H7 (cell line): ENCODE results near the gene HNRNPDL. TPM values are rescaled to one million over a fixed set of nuclear protein-coding genes. Genes with fewer than 3 reads are reported as not detected.

Experiments used
- DNase-seq: peaks from one replicate; pipeline ENCODE4 v3.0.0; 2012
- H3K27me3 ChIP-seq: 2 replicates; pipeline ENCODE4 v1.6.0; 2011; ENCODE audit warnings: mild to moderate bottlenecking, low read length; ENCODE audit not compliant: control insufficient read depth, insufficient read depth
- H3K36me3 ChIP-seq: replicated peaks from 2 replicates; pipeline ENCODE4 v1.5.1; 2011; ENCODE audit warnings: low read length; ENCODE audit not compliant: control insufficient read depth, insufficient read depth
- H3K4me3 ChIP-seq: 2 replicates; pipeline ENCODE4 v1.5.1; 2011; ENCODE audit warnings: low read depth, mild to moderate bottlenecking, control low read depth, low read length, moderate library complexity; ENCODE audit not compliant: insufficient read depth
- total RNA-seq: library from RNA; depleted of rRNA; stranded (reverse); fragments of >200 nt; shearing (Covaris generic); gene quantifications from 2 replicates; pipeline ENCODE4 v1.2.3, GENCODE V29; 2014

The HNRNPDL gene
- total RNA-seq, 1 experiment from 2014 or later: 180 TPM

DNA sequence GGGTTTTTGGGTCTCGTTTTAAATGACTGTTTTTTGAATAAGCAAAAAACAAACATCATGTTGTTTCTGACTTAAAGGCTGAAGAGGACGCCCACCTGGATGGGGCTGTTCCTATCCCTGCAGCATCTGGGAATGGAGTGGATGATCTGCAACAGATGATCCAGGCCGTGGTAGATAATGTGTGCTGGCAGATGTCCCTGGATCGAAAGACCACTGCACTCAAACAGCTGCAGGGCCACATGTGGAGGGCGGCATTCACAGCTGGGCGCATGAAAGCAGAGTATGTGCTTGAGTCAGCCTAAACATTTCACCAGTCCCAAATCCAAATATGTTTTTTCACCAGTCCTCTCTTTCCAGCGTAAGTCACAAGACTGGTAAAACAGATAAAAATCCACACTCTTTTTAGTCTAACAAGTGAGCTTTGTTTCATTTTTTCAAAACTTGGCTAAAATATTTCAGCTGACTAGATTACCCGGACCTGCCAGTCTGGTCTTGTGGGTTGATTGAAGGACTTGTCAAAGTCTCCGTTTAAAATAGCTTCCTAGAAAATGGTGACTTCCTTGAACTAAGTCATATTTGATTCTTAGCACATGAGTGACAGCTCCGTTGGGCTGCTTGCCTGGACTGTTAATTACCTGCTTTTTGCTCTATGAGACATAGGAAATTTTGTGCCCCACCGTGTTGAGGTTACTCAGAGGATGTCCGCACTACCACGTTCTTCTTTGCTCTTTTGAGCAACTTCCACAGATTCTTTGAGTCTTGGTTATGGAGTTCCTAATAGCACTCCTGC, 20.9 kb upstream of the HNRNPDL start:
- Histone ChIP-seq H3K4me3 (no peak overlapping the region), H3K36me3 (peaks cover 23% of the 10 kb centered on the region), H3K27me3 (no peaks in the 10 kb centered on the region)
- DNase-seq: no peak

DNA sequence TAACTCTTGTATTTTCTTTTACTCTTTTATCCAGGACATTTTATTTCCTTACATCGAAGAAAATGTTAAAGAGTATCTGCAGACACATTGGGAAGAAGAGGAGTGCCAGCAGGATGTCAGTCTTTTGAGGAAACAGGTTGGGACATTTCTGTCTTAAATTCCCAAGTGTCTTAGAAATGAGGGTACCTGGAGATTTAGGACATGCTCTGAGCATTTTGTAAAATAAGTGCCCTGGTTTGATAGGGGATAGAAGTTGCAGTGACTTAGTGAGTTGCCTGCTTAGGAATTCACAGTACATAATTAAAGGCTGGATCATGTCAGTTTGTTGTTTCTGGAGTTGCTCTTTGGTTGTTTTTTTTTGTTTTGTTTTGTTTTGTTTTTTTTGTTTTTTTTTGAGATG, 17.6 kb upstream of the HNRNPDL start:
- Histone ChIP-seq H3K4me3 (no peak overlapping the region), H3K27me3 (no peaks in the 10 kb centered on the region), H3K36me3 (peaks cover 21% of the 10 kb centered on the region)
- no peak for DNase-seq

DNA sequence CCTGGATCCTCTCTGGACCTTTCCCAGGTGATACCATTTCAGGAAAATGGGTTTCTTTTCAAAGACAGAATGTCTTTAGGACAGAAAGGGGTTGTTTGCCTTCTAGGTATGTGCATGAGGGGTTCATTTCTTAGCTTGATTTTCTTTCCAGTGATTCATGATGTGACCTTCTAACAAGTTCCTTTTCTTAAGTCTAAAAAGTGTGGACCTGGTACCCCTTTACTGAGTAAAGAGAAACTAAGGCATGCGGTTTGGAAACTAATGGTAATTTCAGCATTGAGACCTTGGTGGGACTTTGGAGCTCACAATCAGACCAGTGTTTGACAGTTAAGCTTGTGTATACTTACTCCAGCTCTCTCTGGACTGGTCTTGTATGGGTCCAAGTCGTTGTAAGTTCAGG, 8.8 kb upstream of the HNRNPDL start:
- DNase-seq: no peak
- Histone ChIP-seq H3K27me3 (no peaks in the 10 kb centered on the region), H3K4me3 (no peak overlapping the region), H3K36me3 (no peaks in the 10 kb centered on the region)

DNA sequence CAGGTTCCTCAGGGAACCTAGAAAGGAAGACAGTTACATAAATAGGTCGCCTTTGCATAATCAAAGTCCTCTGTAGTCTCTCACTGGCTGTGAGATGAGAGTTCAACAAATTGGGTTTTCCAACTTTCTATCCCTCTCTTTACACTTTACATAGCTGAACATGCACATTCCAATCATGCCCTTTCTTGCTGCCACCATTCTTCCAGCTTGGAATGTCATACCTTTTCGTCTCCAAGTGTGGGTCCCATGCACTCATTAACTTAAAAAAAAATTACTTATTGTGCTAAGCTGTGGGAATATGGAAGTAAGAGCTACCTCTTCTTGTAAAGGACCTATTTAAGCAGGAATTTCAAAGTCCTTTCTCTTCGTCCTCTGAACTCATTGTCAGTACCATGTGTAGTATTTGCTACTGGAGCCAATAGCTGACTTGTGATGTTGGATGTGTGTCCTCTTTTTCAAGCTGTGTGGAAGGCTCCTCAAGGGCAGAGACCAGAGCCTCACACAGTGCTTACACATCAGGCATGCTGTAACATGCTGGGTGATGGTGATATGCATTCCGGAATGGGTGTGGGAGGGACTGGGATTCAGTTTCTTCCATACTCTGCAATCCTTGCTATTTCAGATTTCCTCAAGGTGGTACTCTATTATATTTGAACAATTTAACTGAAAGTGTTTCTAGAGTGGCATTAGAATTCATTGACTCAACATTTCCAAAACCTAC, 7.2 kb upstream of the HNRNPDL start:
- DNase-seq: peak; percentile 23
- H3K27me3 ChIP-seq: no peaks in the 10 kb centered on the region
- no peak overlapping the region for H3K4me3 ChIP-seq
- H3K36me3 ChIP-seq: no peaks in the 10 kb centered on the region

DNA sequence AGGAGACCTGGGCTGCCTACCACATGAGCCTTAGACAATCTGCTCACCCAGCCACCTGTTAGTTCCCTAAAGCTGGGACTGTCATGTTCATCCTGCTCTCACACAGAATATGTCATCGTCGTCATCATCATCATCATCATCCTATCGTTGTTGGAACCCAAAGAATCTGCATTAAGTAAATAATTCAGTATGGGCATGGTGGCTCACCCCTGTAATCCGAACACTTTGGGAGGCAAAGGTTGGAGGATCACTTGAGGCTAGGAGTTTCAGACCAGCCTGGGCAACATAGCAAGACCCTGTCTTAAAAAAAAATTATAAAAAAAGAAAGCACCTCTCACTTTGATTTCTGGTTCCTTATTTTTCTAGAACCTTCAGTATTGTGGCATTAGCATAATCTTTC, 6.5 kb upstream of the HNRNPDL start:
- H3K36me3 ChIP-seq: no peaks in the 10 kb centered on the region
- DNase-seq: no peak
- H3K4me3 ChIP-seq: no peak overlapping the region
- no peaks in the 10 kb centered on the region for H3K27me3 ChIP-seq

DNA sequence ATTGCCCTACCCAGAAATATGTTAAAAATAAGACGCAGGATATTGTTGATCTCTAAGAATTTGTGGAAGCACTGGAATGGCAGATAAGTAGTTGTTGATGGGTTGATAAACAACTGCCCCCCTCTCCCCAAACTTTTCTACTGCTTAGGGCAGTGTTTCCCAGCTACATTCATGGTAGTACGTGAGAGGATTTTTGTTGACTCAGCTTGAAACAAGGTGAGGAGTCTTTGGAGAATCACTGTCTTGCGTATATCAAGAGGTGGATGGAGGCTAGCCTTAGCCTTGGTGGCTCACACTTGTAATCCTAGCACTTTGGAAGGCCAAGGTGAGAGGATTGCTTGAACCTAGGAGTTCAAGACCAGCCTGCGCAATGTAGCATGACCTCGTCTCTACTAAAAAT, 5.9 kb upstream of the HNRNPDL start:
- Histone ChIP-seq H3K36me3 (no peaks in the 10 kb centered on the region), H3K27me3 (no peaks in the 10 kb centered on the region), H3K4me3 (no peak overlapping the region)
- no peak for DNase-seq

DNA sequence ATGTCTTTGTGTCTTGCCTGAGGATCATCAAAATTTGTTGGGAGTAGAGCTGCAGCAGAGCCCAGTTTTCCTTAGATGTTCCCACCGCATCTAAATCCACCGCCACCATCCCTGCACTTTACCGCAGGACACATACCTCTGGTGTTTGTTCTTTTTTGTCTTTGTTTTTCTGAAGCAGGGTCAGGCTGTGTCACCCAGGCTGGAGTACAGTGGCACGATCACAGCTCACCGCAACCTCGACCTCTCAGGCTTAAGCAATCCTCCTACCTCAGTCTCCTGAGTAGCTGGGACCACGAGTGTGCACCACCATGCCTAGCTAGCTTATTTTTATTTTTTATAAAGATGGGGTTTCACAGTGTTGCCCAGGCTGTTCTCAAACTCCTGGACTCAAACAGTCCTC, 4.7 kb upstream of the HNRNPDL start:
- Histone ChIP-seq H3K36me3 (no peaks in the 10 kb centered on the region), H3K4me3 (no peak overlapping the region), H3K27me3 (no peaks in the 10 kb centered on the region)
- DNase-seq: no peak

DNA sequence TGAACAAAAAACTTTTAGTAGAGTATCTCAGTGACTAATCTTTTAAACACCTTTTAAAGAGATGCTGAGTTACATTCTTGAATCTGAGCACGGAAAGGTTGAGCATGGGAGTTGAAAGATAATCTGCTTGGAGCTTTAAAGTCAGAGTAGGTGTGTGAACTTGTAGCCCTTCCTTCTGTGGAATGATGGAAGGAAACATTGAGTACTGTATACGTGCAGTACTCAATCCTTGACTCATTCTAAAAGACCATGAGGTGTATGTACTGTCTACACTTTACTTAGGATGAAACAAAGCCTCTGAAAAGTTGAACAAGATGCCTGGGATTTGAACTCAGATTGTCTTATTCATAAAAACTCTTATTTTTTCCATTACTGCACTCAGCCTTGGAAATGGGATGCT, 3.5 kb upstream of the HNRNPDL start:
- Histone ChIP-seq H3K36me3 (no peaks in the 10 kb centered on the region), H3K27me3 (no peaks in the 10 kb centered on the region), H3K4me3 (no peak overlapping the region)
- no peak for DNase-seq

DNA sequence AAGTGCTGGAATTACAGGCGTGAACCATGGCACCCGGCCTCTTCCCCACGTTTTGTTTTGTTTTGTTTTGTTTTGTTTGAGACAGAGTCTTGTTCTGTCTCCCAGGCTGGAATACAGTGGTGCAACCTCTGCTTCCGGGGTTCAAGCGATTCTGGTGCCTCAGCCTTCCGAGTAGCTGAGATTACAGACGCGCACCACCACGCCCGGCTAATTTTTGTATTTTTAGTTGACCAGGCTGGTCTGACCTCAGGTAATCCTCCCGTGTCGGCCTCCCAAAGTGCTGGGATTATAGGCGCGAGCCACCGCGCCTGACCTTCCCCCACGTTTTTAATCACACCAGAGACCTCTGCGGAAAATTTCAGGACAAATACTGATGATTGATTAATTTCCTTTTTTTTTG, 2.3 kb upstream of the HNRNPDL start:
- no peaks in the 10 kb centered on the region for H3K27me3 ChIP-seq
- no peak for DNase-seq
- H3K36me3 ChIP-seq: peaks cover under 1% of the 10 kb centered on the region
- no peak overlapping the region for H3K4me3 ChIP-seq

DNA sequence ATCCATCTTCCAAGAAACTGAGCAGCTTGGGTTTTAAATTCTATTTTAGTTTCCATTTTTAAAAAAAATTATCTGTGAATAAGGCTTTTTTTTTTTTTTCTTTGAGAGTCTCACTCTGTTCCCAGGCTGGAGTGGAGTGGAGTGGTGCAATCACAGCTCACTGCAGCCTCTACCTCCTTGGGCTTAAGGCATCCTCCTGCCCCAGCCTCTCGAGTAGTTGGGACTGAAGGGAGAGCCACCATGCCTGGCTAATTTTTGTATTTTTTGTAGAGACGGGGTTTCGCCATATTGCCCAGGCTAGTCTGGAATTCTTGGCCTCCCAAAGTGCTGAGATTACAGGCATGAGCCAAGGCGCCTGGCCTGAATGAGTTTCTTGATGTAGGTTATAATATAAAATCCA, 1.6 kb upstream of the HNRNPDL start:
- no peaks in the 10 kb centered on the region for H3K27me3 ChIP-seq
- H3K4me3 ChIP-seq: no peak overlapping the region
- DNase-seq: no peak
- peaks cover 6% of the 10 kb centered on the region for H3K36me3 ChIP-seq

DNA sequence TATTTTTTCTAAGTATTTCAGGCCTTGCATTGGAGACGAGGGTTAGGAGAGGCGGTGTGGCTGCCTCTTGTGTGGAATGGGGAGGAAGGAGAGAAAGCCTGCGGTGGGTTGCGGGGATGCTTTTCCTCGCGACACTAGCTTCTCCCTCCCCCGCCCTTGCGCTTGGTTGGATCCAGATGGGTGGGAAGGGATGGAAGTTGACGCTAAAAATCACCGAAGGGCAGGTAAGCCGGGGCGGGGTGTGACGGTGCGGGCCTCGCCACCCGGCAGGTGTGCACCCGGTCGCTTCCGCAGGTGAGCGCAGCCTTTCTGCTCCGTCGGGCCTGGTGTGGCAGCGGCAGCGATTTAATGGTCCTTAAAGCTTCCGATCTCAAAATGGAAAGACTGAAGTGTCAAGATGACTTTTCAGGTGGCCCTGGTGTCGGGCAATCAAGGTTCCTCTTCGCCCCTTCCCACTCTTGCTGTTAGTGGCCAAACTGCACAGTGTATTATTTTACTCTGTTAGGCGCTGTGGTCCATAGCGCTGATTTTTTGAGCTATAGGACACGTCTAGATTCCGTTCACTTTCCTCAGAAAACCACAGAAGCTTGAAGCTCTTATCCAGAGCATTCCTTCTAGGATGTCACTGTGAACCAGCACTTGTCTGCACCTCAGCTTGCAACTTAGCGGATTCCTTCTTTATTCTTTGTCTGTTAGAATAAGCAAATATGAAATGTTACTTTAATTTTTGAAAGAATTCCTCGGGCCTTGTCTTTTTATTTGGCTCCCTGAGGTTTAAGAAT, 893 bp upstream of the HNRNPDL start:
- Histone ChIP-seq H3K36me3 (peaks cover 12% of the 10 kb centered on the region), H3K27me3 (no peaks in the 10 kb centered on the region), H3K4me3 (peak overlapping the region; percentile 99)
- peak; percentile 63 for DNase-seq

DNA sequence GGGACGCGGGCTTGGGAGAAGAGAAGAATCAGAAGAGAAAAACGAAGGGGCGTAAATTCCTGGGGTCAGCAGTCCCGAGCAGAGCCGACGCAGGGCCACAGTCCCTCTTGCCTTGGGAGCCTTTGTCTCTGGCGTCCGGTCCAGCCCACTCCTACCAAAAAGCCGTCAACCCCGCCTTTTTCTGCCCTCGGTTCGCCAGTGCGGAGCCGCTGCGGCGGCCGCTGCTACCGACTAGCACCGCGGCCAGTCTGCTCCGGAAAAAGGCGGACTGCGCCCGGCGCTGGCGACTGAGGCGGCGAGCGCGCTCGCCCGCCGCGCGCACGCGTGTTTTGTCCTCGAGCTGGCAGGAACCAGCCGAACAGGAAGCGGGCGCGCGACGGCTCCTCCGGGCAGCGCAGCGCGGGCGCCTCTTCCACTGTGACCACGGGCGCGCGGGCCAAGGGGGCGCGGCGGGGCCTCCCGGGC, 502 bp downstream of the HNRNPDL start:
- DNase-seq: no peak
- peaks cover 23% of the 10 kb centered on the region for H3K36me3 ChIP-seq
- peak overlapping the region; percentile 99 for H3K4me3 ChIP-seq
- H3K27me3 ChIP-seq: no peaks in the 10 kb centered on the region

DNA sequence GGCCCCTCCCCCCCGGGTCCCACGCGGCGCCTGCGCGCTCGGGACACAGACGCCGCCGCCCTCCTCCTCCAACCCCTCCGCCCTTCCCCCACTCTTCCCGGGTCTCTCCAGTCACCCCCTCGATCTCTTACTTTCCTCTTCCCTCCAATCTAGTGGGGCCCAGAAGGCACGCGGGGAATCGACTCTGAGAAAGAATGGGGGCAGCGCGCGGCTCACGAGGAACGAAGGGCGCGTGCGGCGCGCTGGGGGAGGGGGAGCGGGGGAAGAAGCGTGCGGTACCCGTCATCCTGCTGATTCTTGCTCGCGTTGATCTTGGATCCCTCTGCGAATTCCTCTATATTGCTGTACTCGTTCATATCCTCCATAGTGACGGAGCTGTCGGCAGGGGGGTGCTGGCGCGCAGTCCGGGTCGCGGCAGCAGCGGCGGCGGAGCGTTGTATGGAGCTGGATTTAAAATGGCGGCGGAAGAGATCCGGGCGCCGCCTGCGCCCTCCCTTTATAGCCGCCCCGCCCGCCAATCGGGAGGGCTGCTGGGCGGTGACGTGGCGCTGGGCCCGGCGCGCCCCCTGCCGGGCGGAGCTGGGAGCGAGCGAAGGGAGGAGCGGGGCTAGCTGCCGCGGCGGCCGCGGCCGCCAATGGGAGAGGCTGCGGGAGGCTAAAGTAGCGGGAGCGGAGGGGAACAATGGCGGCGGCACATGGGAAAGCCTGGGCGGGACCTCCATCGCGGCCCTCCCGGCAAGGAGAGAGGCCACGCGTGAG, 1.1 kb downstream of the HNRNPDL start:
- peak; percentile 98 for DNase-seq
- peak overlapping the region; percentile 99 for H3K4me3 ChIP-seq
- peaks cover 28% of the 10 kb centered on the region for H3K36me3 ChIP-seq
- H3K27me3 ChIP-seq: no peaks in the 10 kb centered on the region

DNA sequence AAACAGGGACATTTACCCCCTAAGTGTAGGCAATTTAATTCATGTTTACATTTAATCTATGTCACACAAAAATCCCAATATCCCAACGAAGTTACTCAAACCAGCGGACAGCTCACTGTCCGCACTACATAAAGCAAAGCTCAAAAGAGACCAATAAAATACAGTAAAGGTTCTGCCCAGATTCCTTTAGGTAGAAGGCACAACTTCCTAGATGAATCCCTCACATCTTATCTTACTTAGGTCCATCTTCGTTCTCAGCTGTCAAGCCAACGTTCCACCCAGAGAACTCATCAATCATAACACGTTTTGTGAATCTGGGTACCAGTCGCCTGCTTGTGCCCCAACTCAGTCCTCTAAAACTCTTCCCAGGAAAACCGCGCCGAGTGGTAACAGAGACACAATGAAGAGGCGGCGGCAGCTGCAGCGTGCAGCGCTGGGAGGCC, 1.7 kb downstream of the HNRNPDL start:
- Histone ChIP-seq H3K4me3 (peak overlapping the region; percentile 99), H3K36me3 (peaks cover 28% of the 10 kb centered on the region), H3K27me3 (no peaks in the 10 kb centered on the region)
- DNase-seq: no peak
